GM12875 (cell line): ENCODE results near the gene RAF1.
A peak's percentile ranks its signal among the peaks of the same experiment; 100 is the strongest.
"Not testable (repeated sequence)": the region's sequence is repeated elsewhere in the genome, so short reads cannot be mapped to it uniquely, and the experiment has no call there.

Experiments used
- H3K4me3 ChIP-seq: one replicate; pipeline ENCODE4 v1.5.1; 2011; ENCODE audit warnings: low read depth, low read length, control low read depth
- CTCF ChIP-seq: IDR thresholded peaks from 2 replicates; pipeline ENCODE4 v1.5.1; 2011; ENCODE audit warnings: low read depth, mild to moderate bottlenecking, control low read depth, inconsistent platforms, low read length, moderate library complexity, borderline replicate concordance; ENCODE audit not compliant: insufficient read depth

RAF1 gene

GRCh38 chr3:12661926-12662592, 1.9 kb downstream of the RAF1 start:
- peak overlapping the region; percentile 93 for H3K4me3 ChIP-seq
- no peak for TF ChIP-seq CTCF

GRCh38 chr3:12661375-12661774, 2.5 kb downstream of the RAF1 start:
- H3K4me3 ChIP-seq, result not testable (repeated sequence)

- H3K4me3 ChIP-seq, result no peak overlapping the region
- TF ChIP-seq CTCF, result no peak
These were observed 3.7 kb downstream of the RAF1 start for GRCh38 chr3:12660196-12660595.

- TF ChIP-seq CTCF, result no peak
- H3K4me3 ChIP-seq, result no peak overlapping the region
These were observed 4.5 kb downstream of the RAF1 start for GRCh38 chr3:12659316-12660015.

- no peak overlapping the region for H3K4me3 ChIP-seq
- TF ChIP-seq CTCF, result no peak
These were observed 5.3 kb downstream of the RAF1 start for GRCh38 chr3:12658593-12659058.

- TF ChIP-seq CTCF, result no peak
These were observed 7.1 kb downstream of the RAF1 start for GRCh38 chr3:12656850-12657249.

GRCh38 chr3:12656193-12656592, 7.7 kb downstream of the RAF1 start:
- no peak for TF ChIP-seq CTCF
- H3K4me3 ChIP-seq, result no peak overlapping the region

More at GRCh38 chr3:12656850-12657249, 7.1 kb downstream of the RAF1 start:
- no peak overlapping the region for H3K4me3 ChIP-seq
